Glomerular endothelial cell (primary cell): ENCODE measurements around the gene ANKRD52. TPM values are rescaled to one million over a fixed set of nuclear protein-coding genes. Genes with fewer than 3 reads are reported as not detected.

Experiments
- DNase-seq: peaks from one replicate; pipeline ENCODE4 v3.0.0-alpha.2; 2011; ENCODE audit warnings: low read depth, low spot score; ENCODE audit errors: extremely low read depth
- total RNA-seq: library from RNA; depleted of rRNA; stranded (reverse); fragments of >200 nt; gene quantifications from 2 replicates; pipeline ENCODE4 v1.2.3, GENCODE V29; 2015

The ANKRD52 gene
- total RNA-seq, 1 donor from 2014 or later, result 55.6 TPM

DNA sequence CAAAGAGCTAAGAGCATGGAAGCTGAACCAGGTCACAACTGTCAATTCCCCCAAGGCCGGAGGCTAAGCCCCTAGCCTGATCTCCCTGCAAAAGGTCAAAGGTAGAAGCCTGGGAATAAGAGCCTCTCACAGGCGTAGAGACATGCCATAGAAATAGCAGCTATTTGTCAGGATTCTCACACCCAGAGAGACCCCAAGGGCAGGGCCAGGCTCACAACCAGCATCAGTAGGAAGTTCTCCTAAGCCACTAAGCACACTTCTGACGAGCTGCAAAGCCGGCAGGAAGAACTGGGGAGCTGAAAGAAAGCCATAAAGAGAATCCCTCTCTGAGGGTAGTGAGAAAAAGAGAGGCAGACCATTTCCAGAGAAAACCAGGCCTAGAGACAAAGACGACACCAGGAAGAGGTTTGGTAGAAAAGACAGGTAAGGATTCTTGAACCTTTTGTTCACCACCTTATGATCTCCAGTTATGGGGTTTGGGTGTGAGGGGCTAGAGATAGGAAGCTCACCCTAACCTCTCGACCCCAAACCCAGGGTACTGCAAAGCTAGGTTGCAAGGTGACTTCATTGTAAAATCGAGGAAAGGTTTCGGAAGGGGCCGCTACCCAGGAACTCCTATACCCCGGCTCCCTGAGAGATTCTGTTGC, 69.9 kb downstream of the ANKRD52 start:
- DNase-seq, result no peak

Other genes starting within 250 kb of the ANKRD52 start
- gene IKZF4, start 237.3 kb downstream of the ANKRD52 start, total RNA-seq, result 1.8 and 4.9 TPM in 2 replicates
- 956 and 971 TPM in 2 replicates for gene RPS26, start 216.5 kb downstream of the ANKRD52 start, total RNA-seq
- gene ERBB3, start 178.2 kb downstream of the ANKRD52 start, total RNA-seq, result 0.53 TPM in 1 of 2 replicates, not detected in the other
- 113 and 125 TPM in 2 replicates for gene PA2G4, start 153.8 kb downstream of the ANKRD52 start, total RNA-seq
- 1,895 and 2,713 TPM in 2 replicates for gene RPL41, start 141.8 kb downstream of the ANKRD52 start, total RNA-seq
- 3.0 and 4.1 TPM in 2 replicates for gene ZC3H10, start 140.1 kb downstream of the ANKRD52 start, total RNA-seq
- 269 and 275 TPM in 2 replicates for gene ESYT1, start 130.1 kb downstream of the ANKRD52 start, total RNA-seq
- gene MYL6B, start 105.8 kb downstream of the ANKRD52 start, total RNA-seq, result 103 and 104 TPM in 2 replicates
- 2,948 and 3,870 TPM in 2 replicates for gene MYL6, start 100.0 kb downstream of the ANKRD52 start, total RNA-seq
- 51.1 and 78.9 TPM in 2 replicates for gene SMARCC2, start 68.9 kb downstream of the ANKRD52 start, total RNA-seq
- gene RNF41, start 36.5 kb downstream of the ANKRD52 start, total RNA-seq, result 40.5 and 41.5 TPM in 2 replicates
- gene NABP2, start 34.0 kb downstream of the ANKRD52 start, total RNA-seq, result 26.7 and 33.5 TPM in 2 replicates
- not detected in 2 replicates for gene SLC39A5, start 28.3 kb downstream of the ANKRD52 start, total RNA-seq
- 9.2 and 15.9 TPM in 2 replicates for gene COQ10A, start 8.6 kb upstream of the ANKRD52 start, total RNA-seq
- 146 and 156 TPM in 2 replicates for gene CS, start 41.9 kb upstream of the ANKRD52 start, total RNA-seq
- 112 and 135 TPM in 2 replicates for gene CNPY2, start 57.6 kb upstream of the ANKRD52 start, total RNA-seq
- 15.6 and 18.4 TPM in 2 replicates for gene PAN2, start 75.6 kb upstream of the ANKRD52 start, total RNA-seq
- 3.0 TPM in 1 of 2 replicates, not detected in the other for gene IL23A, start 80.5 kb upstream of the ANKRD52 start, total RNA-seq
- 76.0 and 104 TPM in 2 replicates for gene STAT2, start 101.7 kb upstream of the ANKRD52 start, total RNA-seq
- not detected in 2 replicates for gene APOF, start 104.5 kb upstream of the ANKRD52 start, total RNA-seq
- gene TIMELESS, start 191.0 kb upstream of the ANKRD52 start, total RNA-seq, result 7.4 and 13.9 TPM in 2 replicates
- 0.15 TPM in 1 of 2 replicates, not detected in the other for gene MIP, start 196.3 kb upstream of the ANKRD52 start, total RNA-seq
- 1.7 TPM in 2 replicates for gene SPRYD4, start 210.2 kb upstream of the ANKRD52 start, total RNA-seq
- 0.58 TPM in 1 of 2 replicates, not detected in the other for gene GLS2, start 229.8 kb upstream of the ANKRD52 start, total RNA-seq